ENCODE measurements around the gene MMP14.
"Not testable (repeated sequence)": the region's sequence is repeated elsewhere in the genome, so short reads cannot be mapped to it uniquely, and the experiment has no call there.

The MMP14 gene

DNA sequence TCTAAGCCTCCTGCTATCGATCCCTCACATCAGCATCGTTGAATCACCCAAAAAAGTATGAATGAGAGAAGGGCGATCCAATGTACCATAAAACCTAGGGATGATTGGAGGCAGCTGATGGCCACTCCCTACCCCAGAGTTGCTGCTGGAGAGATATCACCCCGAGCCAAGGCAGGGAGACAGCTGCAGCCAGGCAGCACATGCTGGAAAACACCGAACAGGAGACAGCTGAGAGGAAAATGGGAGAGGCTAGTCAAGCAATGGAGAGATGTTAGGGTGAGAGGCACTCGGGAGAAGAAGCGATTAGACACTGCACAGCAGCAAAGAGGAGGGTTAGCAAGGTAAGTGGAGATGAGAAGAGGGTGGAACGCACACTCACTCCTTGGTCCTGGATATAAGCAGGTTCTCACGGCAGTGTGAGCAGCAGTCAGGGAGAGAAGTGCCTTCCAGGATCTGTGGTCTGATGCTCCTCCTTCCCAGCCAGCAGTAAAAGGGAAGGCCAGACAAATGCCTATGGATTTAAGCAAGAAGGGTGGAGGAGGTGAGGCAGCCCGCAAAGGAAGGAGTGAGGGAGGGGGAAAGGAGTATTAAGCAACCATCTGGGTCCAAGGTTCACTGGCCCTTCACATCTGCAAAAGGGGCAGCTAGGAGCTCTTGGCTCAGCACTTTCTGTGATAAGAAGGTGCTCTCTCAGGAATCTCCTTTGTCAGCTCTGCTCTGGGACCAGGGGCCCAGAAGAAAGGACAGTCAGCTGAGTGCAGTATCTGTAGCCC lies 21.3 kb upstream of the MMP14 start, which contains the start of gene SLC7A7:
TSS of gene SLC7A7 (minus strand) at position 495 of the 773 bp plus-strand sequence. CDS start 2,037 bp downstream, outside the sequence.
- DNase-seq, result peak; percentile 30

DNA sequence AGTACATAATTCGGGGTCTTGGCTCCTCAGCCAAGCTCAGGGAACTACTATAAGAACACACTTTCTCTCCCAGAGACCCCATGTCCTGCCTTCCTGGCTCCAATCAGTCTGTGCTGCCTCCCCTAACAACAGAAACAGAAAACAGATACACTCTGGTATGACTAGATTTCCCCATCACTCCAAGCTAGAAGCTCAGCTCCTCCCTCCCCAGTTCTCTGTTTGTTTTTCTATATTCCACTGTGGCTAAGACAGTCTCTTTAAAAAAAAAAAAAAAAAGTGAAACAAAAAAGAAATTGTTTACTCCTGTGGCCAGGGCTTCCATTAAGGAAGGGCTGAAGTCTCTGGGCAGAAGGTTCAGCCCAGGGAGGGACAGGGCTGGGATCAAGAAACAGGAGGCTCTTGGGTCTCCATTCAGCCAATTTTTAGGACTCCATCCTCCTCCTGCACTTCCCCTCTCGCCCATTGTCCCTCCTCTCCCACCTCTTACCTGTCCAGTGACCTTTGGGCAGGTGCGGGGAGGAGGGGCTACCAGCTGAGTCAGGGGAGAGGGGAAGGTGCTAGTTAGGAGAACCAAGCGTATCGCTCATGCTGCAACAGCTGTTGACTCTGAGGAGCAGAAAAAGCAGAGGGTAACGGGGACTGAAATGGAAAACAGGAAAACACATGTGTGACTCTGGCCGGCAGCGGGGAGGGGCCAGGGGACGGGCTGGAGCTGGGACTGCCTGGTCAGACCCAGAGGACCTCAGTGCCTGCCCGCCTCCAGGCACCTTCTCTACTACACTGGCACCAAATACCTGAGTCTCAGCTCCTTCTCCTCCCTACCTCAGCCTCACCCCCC lies 17.0 kb upstream of the MMP14 start:
- peak; percentile 54 for DNase-seq

DNA sequence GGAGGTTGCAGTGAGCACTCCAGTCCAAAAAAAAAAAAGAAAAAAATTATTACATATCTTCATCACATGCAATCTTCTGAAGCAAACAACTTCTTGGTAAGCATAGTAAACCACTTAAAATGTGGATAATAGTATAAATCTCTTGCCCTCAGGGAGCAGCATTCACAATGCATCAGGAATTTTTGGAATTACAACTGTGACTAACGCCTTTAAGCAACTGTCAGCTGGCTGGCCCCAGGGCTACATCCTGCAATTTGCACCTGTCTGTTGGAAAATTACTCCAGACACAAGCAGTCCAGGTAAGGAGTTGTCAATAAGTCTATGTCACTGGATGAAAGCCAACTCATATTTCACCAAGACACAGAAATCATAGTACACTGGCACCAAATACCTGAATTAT lies 15.7 kb upstream of the MMP14 start:
- DNase-seq, result peak; percentile 39

DNA sequence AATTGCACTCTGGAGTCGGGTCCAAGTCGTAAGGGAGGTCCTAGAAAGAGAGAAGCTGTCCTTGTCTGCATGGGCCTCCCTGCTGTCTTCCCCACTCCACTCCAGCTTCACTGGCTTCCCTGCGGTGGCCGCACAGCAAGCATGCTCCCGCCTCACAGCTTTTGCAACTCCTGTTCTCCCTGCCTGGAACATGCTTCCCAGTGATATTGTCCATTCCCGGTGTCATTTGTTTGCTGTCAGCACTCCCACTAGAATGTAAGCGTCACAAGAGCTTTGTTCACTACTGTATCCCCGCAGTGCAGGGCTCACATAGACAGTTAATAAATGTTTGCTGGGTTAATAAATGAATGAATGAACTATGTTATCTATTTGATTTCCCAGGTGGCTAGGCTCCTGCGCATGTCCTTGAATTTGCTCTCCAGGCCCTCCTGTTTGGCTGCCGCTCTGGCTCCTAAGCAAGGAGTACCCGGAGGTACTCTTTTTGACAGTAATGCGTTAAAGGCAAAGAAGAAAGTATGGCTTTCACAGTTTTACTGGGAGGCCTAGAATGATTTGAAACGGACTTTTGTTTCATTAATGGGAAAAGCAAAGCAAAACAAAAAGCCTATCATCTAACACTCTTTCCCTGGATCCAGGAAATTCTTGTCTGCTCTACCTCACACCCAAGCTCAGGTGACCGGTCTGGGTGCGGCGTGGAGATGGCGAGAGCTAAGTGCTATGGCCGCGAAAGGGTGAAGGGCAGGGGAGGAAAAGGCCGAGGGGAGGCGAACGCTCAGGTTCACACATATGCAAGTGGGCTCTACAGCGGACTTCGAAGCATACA lies 15.0 kb upstream of the MMP14 start:
- DNase-seq, result no peak

DNA sequence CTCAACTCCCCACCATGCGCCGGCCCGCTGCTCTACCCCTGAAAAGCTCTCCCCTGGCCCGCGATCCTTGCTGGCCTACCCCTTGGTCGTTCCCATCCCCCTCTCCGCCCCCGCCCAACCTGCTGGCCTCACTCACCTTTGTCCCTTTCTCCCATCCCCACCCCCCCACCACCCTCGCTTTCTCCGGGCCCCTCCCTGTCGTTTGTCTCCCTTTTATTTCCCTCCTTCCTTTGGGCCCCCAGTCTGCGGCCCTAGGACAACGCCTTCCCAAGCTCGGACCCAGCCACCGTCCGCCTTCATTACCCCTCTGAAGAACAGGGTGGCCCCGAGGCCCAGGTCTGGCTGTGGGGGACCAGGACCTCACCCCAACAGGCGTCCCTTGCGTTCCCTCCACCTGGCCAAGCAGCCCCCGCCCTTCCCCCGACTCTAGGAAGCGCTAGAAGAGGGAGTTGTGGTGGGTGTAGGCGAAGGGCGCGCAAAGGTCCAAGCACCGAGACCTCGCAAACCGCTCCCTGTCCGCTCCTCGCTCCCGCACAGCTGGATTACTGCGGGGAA lies 14.3 kb upstream of the MMP14 start:
- no peak for DNase-seq

DNA sequence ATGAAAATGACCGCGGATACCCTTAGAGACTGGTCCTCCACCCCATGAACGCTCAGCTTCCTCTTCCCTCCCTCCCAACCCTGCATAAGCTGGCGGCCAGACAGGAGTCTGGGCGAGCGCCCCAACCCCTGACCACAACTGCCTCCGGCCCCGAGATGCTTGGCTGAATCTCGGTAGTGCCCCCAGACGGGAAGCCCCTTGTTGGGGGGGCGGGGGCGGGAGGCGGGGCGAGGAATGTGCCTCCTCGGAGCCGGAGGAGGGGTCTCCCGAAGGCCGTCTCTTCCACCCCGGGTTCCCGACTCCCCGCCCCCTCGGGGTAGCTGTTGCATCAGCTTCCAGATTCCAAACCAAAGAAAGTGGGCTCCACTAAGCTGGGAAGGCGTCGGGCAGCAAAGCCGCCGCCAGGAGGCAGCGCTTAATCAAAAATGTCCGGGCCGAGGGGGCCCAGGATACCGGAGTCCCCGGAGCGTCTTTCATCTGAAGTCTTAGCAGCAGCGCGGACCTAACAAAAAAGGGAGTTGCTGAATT lies 13.8 kb upstream of the MMP14 start:
- DNase-seq, result peak; percentile 93

DNA sequence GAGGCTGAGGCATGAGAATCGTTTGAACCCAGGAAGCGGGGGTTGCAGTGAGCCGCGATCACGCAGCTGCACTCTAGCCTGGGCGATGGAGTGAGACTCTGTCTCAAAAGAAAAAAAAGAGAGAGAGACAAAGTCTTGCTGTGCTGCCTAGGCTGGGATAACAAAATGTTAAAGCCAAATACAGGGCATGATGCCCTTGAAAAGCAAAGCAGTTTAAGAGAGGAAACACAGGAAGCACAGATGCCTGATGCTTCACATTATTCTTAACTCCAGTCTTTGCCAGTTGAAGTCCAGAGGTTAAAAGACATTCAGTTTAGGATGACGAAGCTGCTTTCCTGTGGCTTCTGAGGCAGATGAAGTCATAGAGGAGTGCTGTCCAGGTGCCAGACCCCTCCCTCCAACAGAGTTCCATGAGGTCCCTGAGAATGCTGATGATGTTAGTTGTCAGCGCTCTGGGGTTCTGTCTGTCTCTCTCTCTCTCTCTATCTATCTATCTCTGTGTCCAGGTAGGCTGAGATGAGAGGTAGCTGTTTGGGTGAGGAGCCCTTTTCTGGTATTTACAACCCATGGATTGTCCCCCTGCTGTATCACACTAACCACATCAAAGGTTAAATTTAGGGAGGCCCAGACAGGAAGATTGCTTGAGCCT lies 11.6 kb upstream of the MMP14 start:
- DNase-seq, result peak; percentile 94

DNA sequence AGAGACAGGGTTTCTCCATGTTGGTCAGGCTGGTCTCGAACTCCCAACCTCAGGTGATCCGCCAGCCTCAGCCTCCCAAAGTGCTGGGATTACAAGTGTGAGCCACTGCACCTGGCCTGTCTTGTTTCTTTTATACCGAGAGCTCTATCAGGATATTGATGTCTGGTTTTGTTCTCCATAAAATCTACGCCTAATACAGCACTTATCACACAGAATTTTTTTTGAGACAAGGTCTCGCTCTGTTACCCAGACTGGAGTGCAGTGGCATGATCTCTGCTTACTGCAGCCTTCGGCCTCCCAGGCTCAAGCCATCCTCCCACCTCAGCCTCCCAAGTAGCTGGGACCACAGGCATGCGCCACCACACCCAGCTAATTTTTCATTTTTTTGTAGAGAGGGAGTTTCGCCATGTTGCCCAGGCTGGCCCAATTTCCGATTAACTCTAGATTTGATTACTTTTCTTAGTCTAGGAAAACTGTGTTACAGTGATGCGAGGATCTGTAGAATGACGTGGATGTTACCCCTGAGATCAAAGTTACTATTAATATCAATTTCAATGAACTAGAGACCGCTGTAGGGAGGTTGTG lies 7.2 kb upstream of the MMP14 start:
- DNase-seq, result not testable (repeated sequence)

DNA sequence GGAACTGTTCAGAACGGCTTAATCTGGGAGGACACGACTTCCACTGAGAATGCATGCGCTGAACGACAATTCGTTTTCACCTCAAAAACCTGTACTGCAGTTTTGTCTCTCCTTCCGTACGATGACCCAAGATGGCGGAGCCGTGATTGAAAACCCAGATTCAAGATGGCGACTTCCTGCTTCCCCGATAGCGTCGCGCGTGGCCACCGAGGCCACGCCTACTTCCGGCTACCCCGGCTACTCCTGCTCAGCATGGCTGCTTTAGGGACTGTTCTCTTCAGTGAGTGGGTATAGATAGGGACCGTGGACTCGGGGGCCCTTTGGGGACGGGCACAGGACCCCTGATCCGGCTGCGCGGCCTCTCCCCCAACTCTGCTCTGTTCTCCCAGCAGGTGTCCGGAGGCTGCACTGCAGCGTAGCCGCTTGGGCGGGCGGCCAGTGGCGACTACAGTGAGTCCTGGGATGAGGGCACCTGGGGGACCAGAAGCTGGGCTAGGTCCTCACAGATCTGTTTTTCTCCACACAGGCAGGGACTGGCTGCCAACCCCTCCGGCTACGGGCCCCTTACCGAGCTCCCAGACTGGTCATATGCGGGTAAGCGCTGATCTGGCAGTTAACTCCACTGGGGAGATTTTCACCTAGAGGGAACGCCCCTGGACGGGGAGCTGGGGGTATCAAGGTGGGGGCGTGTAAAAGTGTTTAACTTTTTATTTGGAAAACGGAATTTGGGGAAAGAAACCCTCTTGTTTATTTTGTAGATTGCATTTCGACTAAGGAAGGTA lies 6.5 kb upstream of the MMP14 start, which contains the start of gene MRPL52:
TSS of gene MRPL52 (plus strand) at position 227 of the 782 bp plus-strand sequence. CDS start at position 253, 26 bp downstream.
- peak; percentile 88 for DNase-seq

DNA sequence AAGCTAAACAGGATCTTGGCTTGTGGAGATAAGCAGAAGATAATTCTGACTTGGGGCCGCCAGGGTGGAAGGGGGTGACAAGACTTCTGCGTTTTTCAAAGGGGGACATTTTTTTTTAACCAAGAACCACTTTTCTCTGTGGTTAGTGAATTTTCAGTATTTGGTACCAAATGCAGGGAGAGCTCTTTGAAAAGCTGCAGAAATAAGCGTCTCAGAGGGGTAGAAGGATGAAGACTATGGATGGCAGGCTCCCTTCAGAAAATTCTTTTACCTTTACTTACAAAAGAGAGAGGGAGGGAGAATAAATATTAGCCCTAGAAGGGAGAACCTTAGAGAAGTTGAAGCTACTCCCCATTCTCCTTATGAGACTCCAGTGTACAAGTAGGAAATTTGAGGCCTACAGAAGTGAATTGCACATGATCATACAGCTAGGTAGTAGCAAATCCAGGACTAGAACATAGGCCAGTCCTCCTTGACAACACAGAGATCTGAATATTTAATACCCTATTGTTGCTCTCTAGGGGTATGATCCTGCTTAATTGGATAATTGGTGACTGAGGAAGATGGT lies 5.9 kb upstream of the MMP14 start:
- DNase-seq, result no peak

DNA sequence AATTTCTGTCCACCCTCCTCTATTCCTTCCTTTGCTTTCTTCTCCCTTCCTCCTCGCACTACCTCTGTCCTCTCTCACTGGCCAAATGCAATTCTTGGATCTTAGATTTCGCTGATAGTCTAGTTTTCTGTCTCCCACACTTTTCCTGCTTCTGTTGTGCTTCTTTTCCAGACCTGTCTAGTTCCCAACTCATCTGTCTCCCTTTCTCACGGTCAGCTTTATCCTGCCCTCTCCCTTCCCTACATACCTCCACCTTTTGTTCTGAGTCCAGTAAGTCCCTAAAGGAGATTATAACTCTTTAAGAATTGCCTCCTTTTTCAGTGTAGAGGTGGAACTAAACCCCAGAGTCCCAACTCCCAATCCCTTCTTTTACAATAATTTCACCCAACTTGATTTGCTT lies 880 bp upstream of the MMP14 start:
- no peak for DNase-seq

DNA sequence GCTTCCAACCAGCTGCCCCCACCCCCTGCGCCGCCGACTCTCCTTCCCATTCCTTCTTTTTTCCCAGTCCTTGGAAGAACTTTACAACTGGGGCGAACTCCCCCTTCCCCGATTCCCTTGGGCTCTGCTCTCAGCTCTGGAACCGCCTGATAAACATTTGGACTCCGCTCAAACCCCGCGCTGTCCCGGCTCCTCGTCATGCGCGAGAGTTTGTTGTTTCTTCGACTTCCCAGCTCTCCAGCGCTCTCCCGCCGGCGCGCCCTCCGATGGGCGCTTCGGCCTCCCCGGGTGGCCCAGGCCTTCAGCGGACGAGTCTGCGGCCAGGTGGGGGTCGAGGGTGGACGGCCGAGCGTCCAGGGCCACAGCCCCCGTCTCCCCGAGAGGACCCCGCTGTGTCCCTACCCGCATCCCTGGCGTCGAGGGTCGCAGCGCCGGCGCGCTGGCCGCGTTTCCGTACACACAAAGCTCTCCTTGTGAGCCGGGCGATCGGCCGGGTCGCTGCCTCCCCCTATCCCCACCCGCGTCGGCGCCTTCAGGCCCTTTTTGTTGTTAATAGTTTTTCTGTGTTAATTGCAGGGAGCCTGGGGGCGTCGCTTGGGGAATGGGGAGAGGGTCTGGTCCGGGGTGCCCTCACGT lies 847 bp downstream of the MMP14 start:
- DNase-seq, result peak; percentile 70

DNA sequence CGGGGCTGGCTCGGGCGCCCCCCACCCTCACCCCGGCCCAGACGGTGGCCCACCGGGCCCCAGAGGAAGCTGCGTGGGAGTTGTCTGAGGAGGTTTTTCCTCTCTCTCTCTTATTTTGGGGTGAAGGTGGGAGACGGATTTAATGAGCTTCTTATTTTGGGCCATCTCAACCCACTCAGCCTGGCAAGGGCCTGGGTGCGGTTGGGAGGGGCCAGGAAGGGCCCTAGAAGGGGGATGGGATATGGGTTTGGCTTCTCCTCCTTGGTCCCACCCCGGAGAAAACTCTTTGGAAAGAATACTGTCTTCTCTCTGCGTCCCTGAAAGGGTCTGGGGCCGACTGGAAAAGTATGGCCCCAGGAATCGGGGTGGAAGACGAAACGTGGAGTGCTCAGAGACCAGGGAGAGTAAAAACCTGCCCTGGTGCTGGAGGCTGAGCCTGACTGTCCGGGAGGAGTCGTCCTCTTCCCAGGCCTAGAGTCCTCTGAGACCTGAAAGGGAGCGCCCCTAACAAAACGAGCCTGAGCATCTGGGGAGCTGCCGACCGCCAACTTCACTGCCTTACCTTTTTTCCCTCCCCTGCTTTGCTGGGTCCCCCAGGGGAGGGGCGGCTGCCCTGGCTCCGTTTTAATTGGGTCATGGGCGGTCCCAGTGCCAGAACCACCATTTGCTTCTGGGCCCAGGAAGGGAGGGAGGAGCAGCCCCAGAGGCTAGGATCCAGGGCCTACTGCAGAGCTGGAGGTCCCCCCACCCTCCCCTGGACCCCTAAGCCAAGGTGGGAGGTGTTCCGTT lies 1.6 kb downstream of the MMP14 start:
- peak; percentile 73 for DNase-seq

DNA sequence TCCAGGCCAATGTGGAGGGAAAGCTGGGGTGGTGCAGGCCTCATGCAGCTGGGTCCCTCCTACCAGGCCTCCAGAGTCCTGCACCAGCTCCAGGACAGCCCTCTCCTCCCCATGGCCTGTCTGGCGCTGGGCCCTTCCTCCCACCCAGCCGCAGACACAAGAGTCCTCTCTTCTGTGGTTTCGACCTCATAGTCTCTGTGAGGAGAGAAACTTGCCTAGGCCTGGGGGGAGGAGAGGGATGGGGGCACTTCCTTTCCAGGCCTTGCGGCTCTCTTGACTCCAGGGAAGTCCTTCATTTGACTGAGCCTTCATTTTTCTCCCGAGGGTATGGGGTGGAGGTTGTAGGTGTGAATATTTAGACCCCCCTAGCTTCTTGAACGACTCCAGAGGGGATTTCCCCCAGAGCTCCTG lies 2.3 kb downstream of the MMP14 start:
- peak; percentile 89 for DNase-seq

DNA sequence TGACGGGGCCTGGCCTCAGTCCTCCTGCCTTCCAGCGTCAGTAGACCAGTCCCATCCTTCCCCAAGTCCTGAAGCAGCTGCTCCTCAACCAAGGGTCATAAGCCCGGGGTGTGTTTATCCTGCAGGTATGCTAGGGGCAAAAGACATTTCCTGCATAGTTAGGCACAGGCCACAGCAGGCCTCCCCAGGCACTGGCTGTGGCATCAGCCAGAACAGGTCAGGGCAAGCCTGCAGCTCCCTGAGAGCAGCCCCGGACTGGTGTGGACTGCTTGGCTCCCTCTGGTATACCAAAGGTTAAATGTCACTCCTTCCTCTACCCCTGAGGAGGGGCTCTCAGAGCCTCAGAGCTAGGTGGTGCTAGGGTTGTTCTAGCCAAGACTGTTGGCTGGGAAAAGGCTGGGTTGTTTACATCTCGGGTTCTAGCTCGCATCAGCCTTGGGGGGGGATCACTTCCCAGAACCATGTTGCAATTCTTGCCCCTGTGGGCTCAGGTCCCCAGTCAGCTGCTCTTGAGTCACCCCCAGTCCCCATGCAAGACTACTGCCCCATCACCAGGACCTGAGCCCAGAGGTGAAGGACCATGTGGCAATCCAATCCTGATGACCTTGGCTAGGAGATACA lies 2.9 kb downstream of the MMP14 start:
- DNase-seq, result no peak

DNA sequence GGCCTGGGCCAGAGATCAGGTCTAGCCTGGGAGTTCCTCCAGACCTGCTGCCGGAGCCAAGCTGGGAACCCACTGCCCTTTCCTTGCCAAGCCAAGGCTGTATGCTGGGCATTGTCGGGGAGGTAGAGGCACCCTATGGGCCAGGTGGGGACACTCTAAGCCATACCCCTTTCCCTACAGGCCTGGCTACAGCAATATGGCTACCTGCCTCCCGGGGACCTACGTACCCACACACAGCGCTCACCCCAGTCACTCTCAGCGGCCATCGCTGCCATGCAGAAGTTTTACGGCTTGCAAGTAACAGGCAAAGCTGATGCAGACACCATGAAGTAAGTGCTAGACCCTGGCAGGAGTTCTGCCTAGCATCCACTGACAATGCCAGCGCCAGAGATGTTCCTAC lies 4.9 kb downstream of the MMP14 start:
- no peak for DNase-seq

DNA sequence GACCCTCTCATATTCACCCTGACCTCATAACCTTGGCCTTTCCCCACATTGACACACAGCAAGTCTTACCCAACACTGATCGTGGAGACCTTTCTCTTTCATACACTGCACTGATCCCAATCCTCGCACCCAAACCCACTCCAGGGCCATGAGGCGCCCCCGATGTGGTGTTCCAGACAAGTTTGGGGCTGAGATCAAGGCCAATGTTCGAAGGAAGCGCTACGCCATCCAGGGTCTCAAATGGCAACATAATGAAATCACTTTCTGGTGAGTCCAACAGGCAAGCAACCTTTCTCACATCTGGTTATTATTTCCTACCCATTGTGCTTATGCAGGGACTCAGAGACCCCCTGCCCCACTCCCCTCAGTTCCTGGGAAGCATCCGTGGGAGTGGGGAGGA lies 5.4 kb downstream of the MMP14 start:
- DNase-seq, result no peak

All from fibroblast of skin of right biceps (primary cell).